GM12874 (cell line): Measurements from ENCODE around the gene RPF1.

Source experiments
- CTCF ChIP-seq: IDR thresholded peaks from 2 replicates; pipeline ENCODE4 v1.5.1; 2011; ENCODE audit warnings: low read depth, mild to moderate bottlenecking, control low read depth, low read length, moderate library complexity; ENCODE audit not compliant: insufficient read depth

Gene RPF1

GRCh38 chr1:84481317-84481716 is 2.3 kb downstream of the RPF1 start:
- TF ChIP-seq CTCF = no peak

GRCh38 chr1:84488107-84488506 is 9.0 kb downstream of the RPF1 start:
- TF ChIP-seq CTCF = no peak

GRCh38 chr1:84489766-84490165 is 10.7 kb downstream of the RPF1 start:
- no peak for TF ChIP-seq CTCF

GRCh38 chr1:84492726-84493125 is 13.7 kb downstream of the RPF1 start:
- TF ChIP-seq CTCF = no peak

GRCh38 chr1:84493747-84494146 is 14.7 kb downstream of the RPF1 start:
- no peak for TF ChIP-seq CTCF

GRCh38 chr1:84496498-84496897 is 17.4 kb downstream of the RPF1 start:
- no peak for TF ChIP-seq CTCF

- TF ChIP-seq CTCF = no peak
Measured at GRCh38 chr1:84497631-84498275, 18.7 kb downstream of the RPF1 start.

GRCh38 chr1:84502927-84503326 is 23.9 kb downstream of the RPF1 start:
- TF ChIP-seq CTCF = no peak
